Nephron progenitor cell (in vitro differentiated cells): ENCODE results near the gene BUB1B.
"Not testable (repeated sequence)": the region's sequence is repeated elsewhere in the genome, so short reads cannot be mapped to it uniquely, and the experiment has no call there.

Source experiments
- DNase-seq: peaks from one replicate; pipeline ENCODE4 v3.0.0; 2021
- H3K27ac Mint-ChIP-seq: 2 replicates; pipeline ENCODE4 v1.8.0; 2021; ENCODE audit warnings: mild to moderate bottlenecking, moderate library complexity, mixed read lengths
- H3K27me3 Mint-ChIP-seq: 2 replicates; pipeline ENCODE4 v1.8.0; 2021; ENCODE audit warnings: mild to moderate bottlenecking, low read depth, mixed read lengths; ENCODE audit not compliant: poor library complexity
- H3K36me3 Mint-ChIP-seq: 2 replicates; pipeline ENCODE4 v1.8.0; 2021; ENCODE audit warnings: low read depth, mixed read lengths
- H3K4me1 Mint-ChIP-seq: 2 replicates; pipeline ENCODE4 v1.8.0; 2021; ENCODE audit warnings: mixed read lengths
- H3K4me3 Mint-ChIP-seq: 2 replicates; pipeline ENCODE4 v1.8.0; 2021; ENCODE audit warnings: mild to moderate bottlenecking, moderate library complexity, mixed read lengths
- H3K9me3 Mint-ChIP-seq: 2 replicates; pipeline ENCODE4 v1.8.0; 2021; ENCODE audit warnings: mild to moderate bottlenecking, moderate library complexity, mixed read lengths
- CTCF ChIP-seq: fragments of 200-600 bp; sonication (generic); IDR thresholded peaks from 2 replicates; pipeline ENCODE4 v1.5.0; 2021; ENCODE audit warnings: antibody characterized with exemption

Gene BUB1B

GRCh38 chr15:40128766-40129660 is 31.9 kb upstream of the BUB1B start:
- Mint-ChIP-seq H3K4me3 (no peak overlapping the region), H3K9me3 (no peaks in the 10 kb centered on the region), H3K4me1 (no peaks in the 10 kb centered on the region), H3K27ac (no peak overlapping the region), H3K36me3 (no peaks in the 10 kb centered on the region), H3K27me3 (peaks cover 50% of the 10 kb centered on the region)
- no peak for DNase-seq
- no peak for TF ChIP-seq CTCF

GRCh38 chr15:40130118-40130517 is 30.8 kb upstream of the BUB1B start:
- Mint-ChIP-seq H3K27me3 (peaks cover 55% of the 10 kb centered on the region), H3K27ac (no peak overlapping the region), H3K4me3 (no peak overlapping the region), H3K9me3 (no peaks in the 10 kb centered on the region), H3K36me3 (no peaks in the 10 kb centered on the region), H3K4me1 (no peaks in the 10 kb centered on the region)
- no peak for TF ChIP-seq CTCF
- no peak for DNase-seq

GRCh38 chr15:40130799-40131502 is 29.9 kb upstream of the BUB1B start:
- Mint-ChIP-seq H3K36me3 (no peaks in the 10 kb centered on the region), H3K27ac (no peak overlapping the region), H3K9me3 (no peaks in the 10 kb centered on the region), H3K27me3 (peaks cover 52% of the 10 kb centered on the region), H3K4me3 (no peak overlapping the region), H3K4me1 (peaks cover 5% of the 10 kb centered on the region)
- DNase-seq, result no peak
- TF ChIP-seq CTCF, result no peak

GRCh38 chr15:40133544-40133943 is 27.3 kb upstream of the BUB1B start:
- DNase-seq, result no peak
- Mint-ChIP-seq H3K4me3 (no peak overlapping the region), H3K36me3 (no peaks in the 10 kb centered on the region), H3K27me3 (peaks cover 29% of the 10 kb centered on the region), H3K27ac (no peak overlapping the region), H3K4me1 (peaks cover 16% of the 10 kb centered on the region), H3K9me3 (no peaks in the 10 kb centered on the region)
- TF ChIP-seq CTCF, result no peak

GRCh38 chr15:40134885-40135284 is 26.0 kb upstream of the BUB1B start:
- no peaks in the 10 kb centered on the region for H3K36me3 Mint-ChIP-seq
- H3K9me3 Mint-ChIP-seq, result no peaks in the 10 kb centered on the region
- H3K27me3 Mint-ChIP-seq, result peaks cover 15% of the 10 kb centered on the region
- H3K4me1 Mint-ChIP-seq, result peaks cover 16% of the 10 kb centered on the region
- no peak overlapping the region for H3K4me3 Mint-ChIP-seq
- no peak overlapping the region for H3K27ac Mint-ChIP-seq
- no peak for TF ChIP-seq CTCF
- DNase-seq, result no peak

GRCh38 chr15:40135846-40136450 is 24.9 kb upstream of the BUB1B start:
- H3K27me3 Mint-ChIP-seq, result peaks cover 14% of the 10 kb centered on the region
- not testable (repeated sequence) for H3K9me3 Mint-ChIP-seq, DNase-seq, H3K36me3 Mint-ChIP-seq, H3K27ac Mint-ChIP-seq, H3K4me3 Mint-ChIP-seq
- H3K4me1 Mint-ChIP-seq, result peaks cover 16% of the 10 kb centered on the region
